GM18907 (cell line): ENCODE data around the gene GBGT1.

Experiments
- ATAC-seq: cut with Tn5 transposase; IDR thresholded peaks from one replicate; pipeline ENCODE4 v1.9.1; 2021; ENCODE audit warnings: mild to moderate bottlenecking, moderate library complexity; ENCODE audit not compliant: unreplicated experiment

GBGT1 gene

DNA sequence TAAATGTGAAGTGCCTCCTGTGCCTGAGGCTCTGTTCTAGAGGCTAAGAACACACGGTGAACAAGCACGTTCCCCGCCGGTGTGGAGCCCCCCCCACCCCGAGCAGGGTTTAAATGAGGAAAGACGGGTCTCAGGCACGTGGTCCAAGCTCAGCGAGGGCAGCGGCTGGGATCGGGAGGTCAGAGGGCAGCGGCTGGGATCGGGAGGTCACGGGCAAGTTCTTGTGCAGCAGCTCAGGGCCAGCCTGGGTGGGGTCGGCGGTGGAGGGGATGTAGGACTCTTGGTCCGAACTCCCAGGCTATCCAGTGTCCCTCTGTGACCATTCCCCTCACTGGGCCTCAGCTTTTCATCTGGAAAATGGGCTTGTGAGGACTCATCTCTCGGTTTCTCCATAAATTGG is 2.7 kb upstream of the GBGT1 start:
- ATAC-seq = no peak

DNA sequence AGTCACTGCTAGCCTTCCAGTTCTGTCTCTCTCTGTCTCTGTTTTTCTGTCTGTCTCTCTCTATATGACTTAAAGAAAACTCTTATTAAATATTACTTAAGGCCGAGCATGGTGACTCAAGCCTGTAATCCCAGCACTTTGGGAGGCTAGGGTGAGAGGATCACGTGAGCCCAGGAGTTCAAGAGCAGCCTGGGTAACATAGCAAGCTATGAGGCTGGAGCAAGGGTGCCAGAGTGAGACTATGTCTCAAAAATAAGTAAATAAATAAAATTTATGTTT is 1.7 kb upstream of the GBGT1 start:
- ATAC-seq = no peak

DNA sequence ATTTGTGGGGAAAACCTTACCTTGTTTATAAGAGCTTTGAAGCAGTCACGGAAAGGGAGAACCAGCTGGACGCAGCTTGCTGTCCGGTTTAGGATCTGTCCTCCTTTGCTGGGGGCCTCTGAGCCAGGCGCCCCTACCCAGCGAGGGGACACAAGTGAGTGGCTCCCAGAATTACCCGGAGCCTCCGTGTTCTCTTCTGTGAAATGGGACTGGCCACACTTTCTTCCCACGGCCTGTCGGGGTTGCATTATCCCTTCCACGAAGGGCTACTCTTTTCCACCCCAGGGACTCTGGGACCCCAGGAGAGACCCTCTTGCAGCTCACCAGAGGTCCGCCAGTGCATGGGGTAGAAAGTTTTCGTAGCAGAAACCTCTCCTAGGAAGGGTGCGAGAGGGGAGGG is 477 bp upstream of the GBGT1 start:
- ATAC-seq = no peak

DNA sequence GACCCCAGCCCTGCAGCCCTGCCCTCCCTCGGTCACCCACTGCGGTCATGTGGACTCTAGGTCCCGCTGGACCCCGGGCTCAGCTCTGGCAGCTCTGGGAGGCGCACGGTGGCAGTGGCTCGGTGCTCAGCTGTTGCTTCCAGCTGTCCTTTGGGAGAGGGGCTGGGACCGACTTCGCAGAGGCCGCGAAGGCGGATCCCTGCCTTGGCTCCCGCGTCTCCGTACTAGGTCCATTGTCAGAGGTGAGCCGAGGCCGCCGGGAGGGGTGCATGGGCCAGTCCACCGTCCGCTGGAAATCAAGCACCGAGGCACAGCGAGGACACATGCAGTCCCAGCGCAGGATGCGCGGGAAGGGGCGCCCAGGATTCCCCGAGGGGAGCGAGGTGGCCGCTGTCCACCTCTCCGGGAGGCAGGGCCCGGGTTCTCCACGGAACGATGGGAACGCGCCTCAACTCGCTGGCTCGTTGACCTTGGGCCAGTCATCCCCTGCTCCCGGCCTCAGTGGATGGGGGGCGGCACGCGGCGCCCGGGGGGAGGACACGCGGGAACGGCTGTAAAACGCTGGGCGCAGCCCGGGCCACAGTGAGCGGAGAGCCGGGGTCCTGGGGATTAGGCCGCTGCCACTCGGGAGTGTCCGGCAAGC is 732 bp downstream of the GBGT1 start:
- no peak for ATAC-seq

DNA sequence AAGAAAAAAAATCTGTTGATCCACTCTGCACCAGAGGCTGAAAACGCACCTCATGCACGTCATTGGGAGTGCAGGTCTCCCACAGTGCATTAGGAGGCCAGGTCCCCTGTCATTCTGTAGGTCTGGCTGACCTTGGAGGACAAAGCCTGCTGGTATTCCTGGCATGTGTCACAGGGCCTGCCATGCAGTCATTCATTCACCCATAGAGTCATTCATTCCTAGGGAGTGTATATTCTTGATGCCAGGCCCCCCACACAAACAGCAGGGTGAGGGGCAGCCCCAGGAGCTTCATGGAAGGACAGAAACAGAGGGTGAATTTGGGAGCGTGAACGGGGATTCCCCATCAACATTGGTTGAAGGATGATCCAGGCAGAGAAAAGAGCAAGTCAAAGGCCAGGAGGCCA is 2.2 kb downstream of the GBGT1 start:
- no peak for ATAC-seq

DNA sequence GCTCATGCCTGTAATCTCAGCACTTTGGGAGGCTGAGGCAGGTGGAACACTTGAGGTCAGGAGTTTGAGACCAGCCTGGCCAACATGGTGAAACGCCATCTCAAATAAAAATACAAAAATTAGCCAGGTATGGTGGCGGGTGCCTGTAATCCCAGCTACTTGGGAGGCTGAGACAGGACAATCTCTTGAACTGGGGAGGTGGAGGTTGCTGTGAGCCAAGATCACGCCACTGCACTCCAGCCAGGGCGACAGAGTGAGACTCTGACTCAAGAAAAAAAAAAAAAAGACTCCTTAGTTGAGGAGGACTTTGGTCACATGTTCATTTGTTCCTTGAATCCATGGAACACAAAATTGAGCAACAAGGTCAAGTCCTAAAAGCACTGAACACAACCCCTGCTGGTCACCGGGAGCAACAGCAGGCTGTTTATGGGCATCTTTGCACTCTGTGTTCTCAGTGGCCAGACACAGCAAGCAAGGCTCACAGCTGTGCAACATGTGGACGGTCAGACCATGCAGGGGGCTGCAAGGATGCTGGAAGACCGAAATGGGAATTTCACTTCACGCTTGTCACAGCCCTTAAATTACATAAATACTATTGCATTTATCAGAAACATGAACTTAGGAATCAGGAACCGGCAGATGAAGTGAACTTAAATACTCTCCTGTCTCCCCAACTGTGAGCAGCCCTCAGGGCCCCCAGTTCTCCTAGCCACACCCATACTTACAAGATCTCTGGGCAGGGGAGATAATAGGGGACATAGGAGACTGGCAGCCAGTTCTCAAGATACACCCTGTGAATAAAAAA is 2.8 kb downstream of the GBGT1 start:
- no peak for ATAC-seq

DNA sequence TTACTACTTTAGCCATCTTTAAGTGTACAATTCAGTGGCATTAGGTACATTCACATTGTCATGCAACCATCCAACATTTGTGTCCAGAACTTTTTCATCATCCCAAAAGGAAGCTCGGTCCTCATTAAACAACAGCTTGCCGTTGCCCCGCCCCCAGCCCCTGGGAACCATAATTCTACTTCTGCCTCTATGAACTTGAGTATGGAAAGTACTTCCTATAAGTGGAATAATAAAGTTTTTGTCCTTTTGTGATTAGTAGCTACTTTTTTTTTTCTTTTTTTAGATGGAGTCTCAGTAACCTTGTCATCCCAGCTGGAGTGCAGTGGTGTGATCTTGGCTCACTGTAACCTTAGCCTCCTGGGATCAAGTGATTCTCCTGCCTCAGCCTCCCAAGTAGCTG is 5.0 kb downstream of the GBGT1 start:
- ATAC-seq = no peak

DNA sequence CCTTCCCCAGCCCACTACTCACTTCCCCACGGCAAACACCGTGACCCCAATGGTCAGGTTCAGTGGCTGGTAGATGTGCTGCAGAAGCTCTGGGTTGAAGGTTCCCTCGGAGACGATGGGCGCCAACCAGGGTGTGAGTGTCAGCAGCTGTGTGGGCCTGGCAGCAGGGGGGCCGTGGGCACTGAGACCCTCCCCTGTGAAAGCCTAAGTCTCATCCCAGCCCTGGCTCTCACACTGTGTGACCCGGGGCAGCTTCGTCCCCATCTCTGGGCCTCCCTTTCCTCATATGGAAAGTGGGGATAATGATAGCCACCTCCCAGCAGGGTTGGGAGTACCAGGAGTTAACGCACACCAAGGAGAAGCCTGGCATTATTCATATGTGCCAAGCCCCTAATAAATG is 8.6 kb downstream of the GBGT1 start:
- no peak for ATAC-seq

DNA sequence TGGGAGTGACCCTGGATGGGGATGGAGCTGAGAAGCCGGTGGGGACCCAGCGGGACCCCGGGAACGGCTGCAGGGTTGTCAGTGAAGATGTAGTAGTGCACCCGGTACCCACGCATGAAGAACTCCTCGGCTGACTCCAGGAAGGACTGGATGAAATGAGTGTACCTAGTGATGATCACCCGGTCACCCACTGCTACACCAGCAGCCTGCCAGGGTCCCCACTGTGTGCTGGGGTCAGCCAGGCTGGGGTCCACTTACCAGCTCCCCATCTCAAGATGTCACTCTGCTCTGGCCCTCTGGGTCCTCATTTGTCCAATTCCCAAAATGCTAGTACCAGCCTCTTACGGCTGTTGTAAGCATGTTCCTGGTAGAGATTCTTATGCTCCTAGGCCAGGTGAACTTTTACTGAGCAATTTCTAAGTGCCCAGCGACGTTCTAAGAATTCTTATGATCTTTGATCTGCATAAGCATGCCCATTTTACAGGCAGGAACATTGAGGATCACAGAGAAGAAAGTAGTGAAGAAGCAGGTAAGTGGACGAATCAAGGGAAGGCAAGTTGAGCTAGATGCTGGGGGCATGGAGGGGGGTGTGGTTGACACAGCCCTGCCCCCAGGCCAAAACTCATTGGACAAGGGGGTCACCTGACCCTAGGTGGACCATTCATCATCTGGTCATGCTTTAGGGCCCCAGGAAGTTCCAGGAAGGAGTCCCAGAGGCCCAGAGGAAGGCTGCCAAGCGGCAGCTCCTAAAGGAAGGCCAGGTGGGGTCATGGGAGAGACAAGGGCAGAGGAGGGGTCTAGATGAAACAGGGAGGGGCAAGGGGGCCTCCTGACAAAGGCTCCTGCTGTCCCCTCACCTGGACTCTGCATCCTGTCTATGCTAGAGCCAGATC is 9.4 kb downstream of the GBGT1 start:
- ATAC-seq = no peak

DNA sequence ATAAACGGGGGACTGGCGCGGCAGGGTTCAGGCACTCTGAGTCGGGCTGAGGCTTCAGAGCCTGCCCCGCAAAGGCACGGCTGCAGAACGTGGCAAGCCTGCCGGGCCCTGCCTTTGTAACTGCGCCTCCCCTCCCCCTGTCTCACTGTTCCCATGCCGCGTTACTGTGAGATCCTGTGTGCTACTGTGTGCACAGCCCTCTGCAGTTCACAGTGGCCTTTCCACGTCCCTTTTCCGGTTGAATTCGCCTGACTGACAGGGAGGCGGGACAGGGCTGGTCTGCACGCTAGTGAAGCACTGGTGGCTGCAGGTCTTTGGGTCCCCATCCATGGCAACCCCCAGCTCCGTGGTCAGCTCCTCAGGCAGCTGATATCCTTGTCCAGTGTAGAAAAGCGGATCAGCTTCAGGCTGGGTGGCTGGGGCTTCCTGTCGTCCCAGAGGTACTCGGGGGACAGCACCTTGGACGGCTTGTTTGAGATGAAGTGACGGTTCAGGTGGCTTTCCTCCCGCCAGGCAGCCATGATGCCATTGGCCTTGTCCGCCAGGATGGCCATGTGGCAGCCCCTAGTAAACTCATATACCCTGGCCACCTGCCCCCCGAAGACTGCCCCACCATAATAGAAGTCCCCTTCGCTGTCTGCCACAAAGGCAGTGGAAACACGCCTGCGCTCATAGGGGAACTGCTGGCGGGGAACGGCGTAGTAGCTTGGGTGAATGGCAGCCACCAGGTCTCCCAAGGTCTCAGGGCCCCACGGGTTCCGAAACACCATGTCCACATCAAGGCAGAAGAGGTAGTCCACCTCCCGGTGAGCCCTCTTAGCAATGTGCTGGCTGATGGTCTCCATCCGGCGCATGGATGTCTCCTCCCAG is 10.3 kb downstream of the GBGT1 start:
- no peak for ATAC-seq

DNA sequence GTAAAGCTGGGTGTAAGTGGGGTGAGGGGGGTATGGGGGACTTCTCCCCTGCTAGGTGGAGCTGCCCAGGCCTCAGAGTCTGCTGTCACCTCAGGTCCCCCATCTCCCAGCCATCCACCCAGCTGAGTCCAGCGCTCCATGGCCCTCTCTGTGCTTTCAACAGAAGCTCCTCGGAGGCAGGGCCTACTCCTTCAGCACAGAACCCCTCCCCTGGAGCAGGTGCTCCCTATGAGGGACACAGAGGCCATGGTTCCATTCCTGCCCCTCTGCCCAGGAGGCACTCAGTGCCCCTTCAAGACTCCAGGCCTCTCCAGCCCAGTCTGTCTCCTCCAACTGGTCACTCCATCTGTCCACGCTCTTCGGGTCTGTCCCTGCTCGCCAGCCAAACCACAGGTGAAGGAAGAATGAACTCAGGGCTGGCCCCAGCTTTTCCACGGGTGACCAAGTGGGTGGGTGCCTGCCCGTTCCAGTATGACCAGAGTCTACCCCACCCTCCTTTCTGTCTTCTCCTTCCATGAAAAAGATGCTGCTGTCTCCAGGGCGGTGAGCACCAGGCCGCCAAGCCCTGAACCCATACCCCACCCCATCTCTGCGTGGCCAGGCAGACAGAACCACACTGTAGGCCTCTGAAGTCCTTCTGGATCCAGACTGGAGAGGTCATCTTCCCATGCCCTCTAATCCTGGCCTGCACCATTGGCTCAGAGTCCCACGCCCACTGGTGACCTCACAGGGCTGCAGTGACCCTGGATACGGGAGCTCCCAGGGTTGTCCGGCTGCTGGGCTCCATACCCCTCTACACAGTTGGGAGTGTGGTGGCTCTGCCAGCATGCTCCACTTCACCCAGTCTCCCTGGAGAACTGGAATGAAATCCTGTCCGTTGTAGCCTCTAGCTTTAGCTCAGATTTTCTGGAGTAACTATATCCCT is 11.9 kb downstream of the GBGT1 start:
- no peak for ATAC-seq

DNA sequence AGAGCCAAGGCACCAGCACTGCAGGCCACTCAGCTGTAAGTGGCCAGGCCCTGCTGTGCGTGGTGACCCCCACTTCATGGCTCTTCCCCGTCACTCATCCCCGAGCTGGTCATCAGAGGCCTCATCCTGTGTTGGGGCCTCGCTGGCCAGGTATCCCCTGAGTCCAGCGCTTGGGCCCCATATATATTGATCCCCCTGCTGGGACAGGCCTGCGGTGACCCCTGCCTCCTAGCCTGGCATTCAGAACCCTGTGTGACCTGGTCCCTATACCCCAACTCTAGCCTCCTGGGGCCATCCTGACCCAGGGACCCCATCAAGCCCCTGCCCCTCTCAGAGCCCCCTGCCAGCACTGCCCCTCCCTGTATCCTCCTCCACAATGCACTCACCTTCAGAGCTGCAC is 12.7 kb downstream of the GBGT1 start:
- no peak for ATAC-seq

DNA sequence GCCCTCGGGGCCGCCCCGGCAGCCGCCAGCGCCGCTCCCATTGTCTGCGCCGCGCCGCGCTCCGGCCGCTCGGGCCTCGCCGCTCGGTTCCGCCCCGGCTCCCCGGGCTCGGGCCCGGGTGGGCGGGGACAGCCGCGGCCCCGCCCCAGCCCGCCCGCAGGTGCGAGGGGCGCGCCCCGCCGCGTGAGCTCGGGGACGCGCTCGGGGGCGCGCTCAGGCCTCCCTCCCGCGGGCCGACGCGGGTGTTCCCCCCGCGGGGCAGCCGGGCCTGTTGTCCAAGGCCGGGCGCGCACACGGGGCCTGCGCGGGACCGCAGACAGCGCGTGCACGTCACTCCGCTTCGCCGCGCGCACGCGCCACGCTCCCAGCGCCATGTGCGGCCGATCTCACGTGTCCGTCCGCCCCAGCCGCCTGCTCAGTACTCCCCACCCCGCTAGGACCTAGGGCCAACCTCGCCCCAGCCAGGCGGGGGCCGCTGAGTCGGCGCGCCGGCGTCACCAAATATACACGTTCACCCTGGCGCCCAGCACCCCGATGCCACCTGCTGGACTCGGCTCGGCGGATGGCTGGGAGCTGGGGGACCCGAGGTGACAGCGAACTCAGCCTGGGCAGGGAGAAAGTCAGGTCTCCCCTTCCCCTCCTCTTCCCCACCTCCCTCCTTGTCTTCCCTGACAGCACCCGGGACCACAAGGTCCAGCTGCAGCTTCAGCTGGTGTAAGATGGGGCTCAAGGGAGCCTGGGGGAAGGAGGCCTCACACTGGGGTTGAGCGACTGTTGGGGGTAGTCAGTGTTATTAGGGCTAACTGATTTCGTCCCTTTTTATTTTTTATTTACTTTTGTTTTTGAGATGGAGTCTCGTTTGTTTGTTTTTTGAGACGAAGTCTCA is 14.3 kb downstream of the GBGT1 start:
- ATAC-seq = peak; percentile 64

DNA sequence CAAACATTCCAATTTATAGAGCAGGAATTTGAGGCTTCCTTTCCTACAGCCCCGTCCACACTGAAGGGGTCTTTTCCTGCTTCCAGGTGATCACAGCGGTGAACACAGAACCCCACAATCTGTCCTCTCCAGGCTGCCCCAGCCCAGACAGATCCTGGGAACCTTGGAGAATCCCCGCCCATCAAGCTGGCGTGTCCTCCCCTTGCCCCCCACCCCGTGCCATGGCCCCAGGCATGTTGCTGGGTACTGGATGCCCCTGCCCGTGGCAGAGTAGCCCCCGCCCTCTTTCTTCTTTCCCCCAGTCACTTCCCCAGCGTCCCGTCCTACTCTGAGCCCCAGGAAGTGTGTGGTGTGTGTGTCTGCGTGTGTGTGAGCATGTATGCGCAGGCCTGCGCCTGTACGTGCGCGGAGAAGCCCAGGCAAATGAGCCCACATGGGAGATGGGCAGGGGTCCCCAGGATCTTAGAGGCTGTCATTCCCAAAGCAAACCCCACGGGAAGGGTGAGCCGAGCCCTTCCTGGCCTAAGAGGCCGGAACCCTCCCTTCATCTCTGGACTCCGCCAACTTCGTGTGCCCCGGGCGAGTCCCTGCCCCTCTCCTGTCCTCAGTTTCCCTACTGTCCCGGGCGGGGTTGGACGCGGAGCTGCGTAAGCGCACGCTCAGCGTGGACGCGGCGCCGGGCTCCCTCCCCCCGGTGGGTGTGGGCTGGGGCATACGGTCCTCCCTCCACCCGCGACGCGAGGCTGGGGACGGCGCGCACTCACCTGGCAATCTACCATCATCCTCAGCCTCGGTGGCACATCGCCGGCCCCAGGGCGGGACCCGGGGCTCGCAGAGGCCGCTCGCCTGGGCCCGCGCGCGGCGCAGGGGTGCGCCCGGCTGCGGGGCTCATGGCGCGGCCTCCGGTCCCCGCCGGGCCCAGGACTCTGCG is 15.2 kb downstream of the GBGT1 start:
- peak; percentile 22 for ATAC-seq

DNA sequence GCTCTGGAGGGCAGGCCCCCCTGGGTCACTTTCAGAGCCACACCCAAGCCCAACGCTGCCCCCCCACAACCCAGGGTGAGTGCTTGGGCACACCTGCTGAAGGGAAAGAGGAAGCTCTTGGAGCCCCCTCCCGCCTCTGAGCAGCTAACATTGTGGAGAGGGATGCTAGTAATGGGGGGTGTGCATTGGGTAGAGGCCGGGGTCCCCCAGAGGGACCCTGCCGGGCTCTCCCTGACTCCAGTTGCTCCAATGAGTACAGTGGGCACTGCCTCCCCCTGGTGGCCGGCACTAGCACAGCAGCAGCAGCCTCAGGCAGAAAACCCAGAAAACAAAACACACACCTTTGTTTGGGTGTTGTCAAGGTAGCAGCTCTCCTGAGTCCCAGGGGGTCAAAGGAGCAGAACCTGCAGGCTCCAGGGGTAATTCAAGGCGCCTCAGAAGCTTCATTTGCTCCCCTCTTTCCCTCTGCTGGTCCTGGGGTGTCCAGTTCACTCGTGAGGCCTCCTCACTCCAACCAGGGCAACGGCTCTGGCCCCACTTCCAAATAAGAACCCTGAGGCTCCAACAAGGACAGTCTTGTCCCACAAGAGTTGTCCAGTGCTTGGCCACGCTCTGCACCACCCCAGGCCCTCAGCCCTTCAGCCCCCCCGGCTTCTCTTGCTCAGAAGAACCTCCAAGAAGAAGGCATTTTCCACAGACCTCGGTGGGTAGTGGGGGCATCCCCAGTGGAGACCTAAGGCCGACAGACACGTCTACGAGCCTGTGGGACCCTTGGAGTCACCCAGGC is 16.1 kb downstream of the GBGT1 start:
- ATAC-seq = peak; percentile 19

DNA sequence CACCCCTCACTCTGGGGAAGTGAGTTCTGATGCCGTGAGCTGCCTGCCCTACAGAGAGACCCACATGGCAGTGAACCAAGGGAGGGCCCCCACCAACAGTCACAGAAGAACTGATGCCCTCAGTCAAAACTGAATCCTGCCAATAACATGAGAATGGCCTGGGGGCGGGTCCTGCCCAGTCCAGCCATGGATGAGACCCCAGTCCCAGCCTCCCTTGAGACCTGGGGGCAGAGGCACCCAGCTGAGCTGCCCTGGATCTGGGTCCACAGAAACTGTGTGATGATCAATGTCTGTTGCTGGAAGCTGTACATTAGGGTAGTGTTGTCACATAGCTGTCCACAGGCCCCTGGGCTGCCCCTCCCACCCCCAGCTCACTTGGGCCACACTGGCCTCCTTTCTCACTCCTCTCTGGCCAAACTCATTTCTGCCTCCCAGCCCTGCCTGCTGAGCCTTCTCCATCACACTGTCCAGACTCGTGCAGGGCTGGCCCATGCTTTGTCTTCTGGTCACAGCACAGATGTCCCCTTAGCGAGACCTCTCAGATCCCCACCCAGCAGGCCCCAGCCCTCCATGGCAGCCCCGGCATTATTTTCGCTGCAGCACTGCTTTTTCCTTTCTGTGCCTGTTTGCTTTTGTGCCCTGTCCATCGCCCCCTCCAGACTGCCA is 16.8 kb downstream of the GBGT1 start:
- ATAC-seq = no peak
